SHP77 (cell line): ENCODE results near the gene CPVL.
"Not testable (repeated sequence)": the region's sequence is repeated elsewhere in the genome, so short reads cannot be mapped to it uniquely, and the experiment has no call there.

Source experiments
- DNase-seq, 2 experiments: peaks; one replicate each; lab custom pipeline; 2025; lab: John Stamatoyannopoulos, UW

The CPVL gene

DNA sequence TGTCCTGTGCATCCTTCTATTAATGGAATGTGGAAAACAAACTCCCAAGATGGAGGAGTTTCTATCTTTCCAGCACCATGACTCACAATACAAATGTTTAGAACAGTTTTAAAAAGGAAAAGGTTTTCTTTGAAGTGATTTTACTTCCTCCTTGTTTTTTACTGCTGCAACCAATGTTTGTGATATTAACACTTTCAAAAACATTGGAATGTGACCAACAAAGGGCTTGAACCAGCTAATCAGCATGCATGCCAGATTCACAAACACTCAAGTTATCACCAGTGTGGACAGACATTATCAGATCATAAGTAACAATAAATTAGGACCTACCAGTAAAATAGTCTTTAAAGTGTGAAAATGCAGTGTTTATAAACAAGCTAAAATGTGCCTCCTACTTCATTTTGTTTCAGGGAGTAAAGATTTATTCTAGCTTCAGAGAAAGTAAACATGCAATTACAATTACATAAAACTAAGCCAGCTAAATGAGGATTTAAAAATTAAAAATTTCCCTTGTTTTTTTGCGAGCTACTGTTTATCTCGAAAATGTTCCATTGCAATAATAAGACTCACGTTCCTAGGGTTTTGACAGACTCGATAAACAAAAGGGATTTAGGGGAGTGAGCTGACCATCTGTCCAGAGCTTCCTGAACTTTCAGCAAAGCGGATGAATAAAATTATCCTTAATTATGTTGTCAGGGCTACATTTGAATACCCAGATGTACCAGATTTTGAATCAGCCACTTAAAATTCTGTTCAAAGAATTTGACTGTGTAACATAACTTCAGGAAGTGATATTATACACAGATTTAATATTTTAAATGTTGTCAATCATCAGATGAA lies 29.8 kb downstream of the CPVL start:
- no peak for DNase-seq

DNA sequence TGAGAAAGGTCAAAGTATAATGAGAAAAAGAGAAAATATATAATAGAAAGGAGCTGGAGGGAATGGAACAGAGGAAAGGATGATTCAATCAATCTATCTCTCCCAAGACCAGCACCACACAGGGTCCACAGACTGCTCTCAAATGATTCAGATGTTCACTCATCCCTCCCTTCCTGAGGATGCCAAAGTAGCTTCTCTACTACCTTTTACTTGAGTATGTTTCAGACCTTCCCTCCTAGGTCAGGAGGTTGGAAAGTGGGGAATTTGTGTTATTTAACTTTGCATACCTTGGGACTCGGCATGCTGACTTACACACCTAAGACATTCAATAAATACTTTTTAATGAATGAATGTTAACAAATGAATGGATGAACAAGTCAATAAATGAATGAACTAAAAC lies 30.6 kb downstream of the CPVL start:
- no peak for DNase-seq

DNA sequence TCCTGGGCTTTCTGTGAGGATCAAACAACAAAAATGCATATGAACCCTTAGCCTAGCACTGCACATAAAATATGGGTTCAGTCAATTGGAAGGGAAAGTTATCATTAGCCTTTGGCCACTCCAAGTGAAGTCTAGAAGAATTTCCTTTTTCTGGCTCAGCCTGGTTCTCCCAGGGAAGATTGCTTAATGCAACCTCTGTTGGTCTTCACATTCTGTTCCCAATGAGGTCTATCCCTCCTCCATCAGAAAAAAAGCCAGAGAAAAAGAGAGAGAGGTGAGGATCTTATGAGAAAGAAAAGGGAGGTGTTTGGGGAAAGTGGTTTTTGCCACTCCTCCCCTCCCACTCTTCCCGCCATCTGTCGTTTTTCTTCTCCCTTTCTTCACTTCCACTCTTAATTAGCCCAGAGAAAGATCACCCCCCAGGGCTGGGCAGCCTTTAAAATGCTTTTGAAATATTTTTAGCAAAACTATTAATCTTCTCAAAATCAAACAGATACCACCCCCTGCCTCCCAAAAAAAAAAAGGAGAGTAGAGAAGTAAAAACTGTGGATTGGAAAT lies 31.1 kb downstream of the CPVL start:
- no peak for DNase-seq

DNA sequence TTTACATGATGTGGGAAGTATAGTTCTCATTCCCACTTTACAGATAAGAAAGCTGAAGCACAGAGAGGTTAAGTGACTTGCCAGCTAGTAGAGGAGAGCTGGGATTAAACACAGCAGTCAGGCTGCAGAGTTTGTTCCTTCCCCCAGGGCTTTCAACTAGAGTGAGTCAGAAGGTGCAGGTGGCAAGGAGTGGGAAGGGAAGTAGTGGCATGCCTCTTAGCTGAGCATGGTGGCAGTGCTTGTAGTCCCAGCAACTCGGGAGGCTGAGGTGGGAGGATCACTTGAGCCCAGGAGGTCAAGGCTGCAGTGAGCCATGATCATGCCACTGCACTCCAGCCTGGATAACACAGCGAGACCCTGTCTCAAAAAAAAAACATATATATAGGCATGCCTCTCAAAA lies 32.1 kb downstream of the CPVL start:
- not testable (repeated sequence) for DNase-seq

DNA sequence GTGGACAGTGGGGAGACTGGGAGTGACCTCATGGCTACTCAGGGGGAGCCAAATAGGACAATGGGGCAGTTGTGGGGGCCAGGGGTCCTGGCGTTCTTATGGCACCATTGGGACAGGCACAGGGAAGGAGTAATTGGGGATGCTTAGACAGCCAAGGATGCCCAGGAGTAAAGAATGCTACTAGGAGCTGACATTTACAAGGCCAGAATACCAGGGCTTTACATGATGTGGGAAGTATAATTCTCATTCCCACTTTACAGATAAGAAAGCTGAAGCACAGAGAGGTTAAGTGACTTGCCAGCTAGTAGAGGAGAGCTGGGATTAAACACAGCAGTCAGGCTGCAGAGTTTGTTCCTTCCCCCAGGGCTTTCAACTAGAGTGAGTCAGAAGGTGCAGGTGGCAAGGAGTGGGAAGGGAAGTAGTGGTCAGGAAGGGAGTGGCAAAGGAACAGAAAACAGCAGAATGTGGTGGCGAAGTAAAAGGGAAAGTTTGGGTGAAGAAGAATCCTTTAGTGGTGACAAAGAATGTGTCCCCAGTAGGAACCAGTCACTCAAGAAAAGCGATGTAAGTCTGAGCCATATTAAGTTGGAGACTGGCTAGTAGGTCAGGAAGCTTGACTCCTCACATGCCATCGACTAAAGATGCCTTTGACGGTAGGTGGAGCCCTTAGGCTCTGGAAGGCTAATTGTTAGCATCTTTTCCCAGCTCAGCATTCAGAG lies 32.8 kb downstream of the CPVL start:
- peak; percentile 5 to 32 for DNase-seq

DNA sequence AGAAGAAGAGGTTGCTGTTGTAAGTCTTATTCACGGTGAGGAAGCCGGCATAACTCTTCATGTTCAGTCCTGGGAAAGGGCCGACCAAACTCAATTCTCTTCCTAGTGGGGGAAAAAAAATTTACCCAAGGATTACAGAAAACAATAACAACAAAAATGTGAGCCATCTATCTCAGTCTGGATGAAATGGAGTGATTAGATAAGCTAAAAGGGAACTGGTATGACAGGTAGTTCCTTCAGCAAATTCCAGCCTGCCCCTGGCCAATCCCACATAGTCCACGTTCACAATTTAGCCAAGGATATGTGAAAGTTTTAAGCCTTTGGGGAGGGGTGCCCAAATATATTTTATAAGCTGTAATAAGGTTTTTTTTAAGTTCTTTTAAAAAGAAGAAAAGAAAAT lies 33.6 kb downstream of the CPVL start:
- DNase-seq = no peak

DNA sequence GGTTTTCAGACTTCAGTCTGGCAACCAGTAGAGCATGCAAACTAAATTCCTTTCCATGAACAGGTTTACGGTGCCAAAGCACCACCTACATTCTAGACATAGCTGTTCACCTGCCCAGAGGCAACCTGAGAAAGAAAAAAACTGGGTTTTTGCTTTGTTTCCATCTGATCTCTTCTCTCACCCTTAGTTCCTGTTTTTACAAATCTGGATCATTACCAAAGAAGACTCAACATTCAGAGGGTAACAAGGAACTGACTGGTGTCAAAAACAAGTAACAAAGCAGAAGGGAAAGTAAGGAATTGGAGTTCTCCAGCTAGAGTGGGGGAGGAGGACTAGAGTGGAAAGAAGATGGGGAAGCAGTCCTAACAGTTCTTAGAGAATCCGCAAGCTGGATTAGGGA lies 36.4 kb downstream of the CPVL start:
- no peak for DNase-seq

DNA sequence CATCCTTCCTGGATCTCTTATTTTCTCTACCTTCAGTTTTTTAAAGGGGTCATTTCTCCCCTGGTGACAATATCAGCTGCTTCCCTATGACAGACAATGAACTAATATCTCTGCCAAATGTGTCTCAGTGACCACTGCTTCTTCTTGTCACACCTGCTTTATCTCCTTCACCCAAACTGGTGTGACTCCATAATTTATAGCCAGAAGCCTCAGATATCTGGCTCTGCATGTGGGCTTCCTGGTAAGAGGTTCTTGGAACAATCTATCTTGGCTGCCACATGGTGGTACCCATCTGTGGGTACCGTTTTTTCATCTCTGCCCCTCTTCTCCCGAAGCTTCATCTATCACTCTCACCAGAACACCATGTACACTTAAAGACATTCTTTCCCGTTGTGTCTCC lies 37.0 kb downstream of the CPVL start:
- DNase-seq = no peak

DNA sequence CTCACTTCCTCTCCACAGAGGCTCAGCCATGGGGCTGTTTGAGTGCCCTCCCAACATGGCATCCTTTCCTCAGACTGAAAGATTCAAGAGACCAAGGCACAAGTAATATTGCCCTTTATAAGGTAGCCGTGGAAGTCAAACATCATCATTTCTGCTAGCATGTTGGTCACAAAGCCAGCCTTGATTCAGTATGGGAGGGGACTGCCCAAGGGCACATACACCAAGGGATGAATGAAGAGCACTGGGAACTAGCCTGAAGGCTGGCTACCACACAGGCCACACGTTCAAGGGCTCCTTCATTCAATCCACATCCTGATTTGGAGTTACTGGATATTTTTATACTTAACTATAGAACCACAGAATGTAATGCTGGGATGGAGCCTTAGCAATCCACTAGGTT lies 39.3 kb downstream of the CPVL start:
- DNase-seq = no peak

DNA sequence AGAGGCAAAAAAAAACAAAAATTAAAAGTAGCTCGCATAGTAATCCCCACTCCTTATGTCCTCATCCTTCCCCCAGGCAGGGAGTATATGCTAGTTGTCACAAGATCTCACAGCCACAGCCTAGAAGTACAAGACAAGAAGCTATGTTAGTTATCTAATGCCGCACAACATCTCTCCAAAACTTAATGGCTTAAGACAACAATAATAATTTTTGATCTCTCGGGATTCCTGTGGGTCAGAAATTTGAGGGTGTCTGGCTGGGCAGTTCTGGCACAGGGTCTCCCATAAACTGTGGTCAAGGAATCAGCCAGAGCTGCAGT lies 39.7 kb downstream of the CPVL start:
- no peak for DNase-seq

DNA sequence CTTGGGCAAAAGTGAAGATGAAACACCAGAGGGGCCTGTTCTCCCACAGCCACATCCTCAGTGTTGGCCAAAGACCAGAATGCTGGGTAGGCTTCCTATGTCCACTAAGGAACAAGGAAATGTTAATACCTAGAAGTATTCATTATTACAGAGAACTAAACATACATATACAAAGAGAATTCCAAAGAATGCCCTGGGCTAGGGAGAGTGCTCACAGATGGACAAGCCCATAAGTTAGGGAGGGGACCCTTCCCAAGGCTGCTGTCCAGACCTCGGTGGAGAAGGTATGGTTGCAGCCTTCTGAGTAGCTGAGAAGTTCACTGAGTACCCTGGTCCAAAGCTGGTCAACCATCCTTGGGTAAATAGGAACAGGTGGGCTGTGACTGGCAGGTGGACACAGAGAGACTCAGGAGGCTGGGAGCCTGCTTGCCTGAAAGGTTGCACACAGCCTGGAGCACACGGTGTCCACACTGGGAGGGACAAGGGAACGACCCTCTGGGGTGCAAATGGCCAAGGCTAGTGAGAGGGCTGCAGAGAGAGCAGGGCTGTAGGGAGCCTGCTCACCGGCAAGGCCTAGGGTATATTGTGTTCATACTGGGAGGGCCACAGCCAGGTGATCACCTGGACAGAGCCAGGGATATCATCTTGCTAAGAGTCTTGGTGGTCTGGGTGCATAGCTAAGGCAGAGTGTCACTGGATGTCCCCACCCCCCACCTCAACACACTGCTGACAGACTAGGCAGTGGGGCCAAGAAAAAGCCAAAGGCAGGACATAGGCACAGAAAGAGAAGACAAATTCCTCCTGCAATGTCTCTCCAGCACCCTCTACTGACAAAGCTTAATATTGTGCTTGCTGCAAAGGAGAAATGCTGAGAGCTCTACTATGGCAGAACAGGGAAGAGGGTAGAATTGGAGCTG lies 40.3 kb downstream of the CPVL start:
- peak; percentile 71 to 75 for DNase-seq

DNA sequence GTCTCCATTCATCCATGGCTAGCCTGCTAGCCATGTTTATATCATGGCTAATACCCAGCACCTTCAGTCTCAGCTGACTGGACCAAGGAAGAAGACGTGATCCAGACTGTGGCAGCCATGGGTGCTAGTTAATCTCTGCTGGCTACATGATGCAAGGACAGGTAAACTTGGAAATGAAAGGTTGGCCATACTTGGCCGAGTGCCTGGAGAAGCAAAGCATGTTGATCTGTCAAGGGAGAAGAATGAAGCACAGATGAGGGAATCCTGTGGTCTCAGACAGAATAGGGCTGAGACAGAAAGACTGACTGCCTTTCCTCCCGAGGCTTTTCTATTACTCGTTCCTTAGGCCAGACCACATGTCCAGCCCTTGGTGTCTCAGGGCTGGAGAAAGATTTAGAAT lies 41.1 kb downstream of the CPVL start:
- no peak for DNase-seq

DNA sequence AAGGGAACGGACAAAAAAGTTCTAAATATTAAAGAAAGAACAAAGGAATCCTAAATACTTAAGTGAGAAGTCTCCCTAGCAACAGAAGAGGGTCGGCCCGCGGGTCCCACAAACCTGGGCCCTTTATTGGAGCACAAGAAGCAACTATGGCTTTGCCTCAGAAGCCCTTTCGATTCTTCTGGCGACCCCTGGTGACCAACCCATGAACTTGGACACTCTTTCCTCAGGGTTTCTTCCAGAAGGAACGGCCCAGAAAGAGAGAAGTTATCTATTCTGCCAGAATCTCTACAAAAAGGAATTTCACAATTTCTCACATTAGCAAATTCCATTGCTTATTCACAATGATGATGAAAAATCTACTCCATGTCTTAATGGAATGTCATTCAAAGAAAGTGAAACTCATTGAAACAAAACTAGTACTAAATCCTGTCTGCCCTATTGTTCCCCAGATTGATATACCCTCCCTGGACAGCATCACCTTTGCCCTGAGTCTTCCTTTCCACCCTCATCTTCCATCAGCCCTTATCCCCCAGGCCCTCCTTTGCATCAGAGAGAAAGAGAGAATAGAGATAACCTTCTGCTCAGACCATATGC lies 43.7 kb downstream of the CPVL start:
- DNase-seq = peak; percentile 31 to 56

DNA sequence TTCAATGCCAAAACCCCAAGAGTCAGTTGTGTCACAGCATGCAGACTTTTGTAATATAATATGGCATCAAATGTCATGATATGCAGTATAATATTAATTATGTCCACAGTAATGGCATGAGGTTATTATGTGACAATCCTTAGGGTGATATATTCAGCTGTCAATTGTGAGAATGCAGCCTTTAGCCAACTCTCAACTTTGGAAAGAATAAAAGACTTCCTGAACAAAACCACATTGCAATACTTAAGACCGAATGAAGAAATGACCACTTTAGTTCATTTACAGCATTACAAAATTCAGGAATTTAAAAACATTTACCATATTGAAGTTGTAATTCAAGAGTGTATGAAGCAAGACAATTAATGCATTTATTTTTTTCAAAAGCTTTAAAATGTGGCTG lies 45.4 kb downstream of the CPVL start:
- DNase-seq = no peak

DNA sequence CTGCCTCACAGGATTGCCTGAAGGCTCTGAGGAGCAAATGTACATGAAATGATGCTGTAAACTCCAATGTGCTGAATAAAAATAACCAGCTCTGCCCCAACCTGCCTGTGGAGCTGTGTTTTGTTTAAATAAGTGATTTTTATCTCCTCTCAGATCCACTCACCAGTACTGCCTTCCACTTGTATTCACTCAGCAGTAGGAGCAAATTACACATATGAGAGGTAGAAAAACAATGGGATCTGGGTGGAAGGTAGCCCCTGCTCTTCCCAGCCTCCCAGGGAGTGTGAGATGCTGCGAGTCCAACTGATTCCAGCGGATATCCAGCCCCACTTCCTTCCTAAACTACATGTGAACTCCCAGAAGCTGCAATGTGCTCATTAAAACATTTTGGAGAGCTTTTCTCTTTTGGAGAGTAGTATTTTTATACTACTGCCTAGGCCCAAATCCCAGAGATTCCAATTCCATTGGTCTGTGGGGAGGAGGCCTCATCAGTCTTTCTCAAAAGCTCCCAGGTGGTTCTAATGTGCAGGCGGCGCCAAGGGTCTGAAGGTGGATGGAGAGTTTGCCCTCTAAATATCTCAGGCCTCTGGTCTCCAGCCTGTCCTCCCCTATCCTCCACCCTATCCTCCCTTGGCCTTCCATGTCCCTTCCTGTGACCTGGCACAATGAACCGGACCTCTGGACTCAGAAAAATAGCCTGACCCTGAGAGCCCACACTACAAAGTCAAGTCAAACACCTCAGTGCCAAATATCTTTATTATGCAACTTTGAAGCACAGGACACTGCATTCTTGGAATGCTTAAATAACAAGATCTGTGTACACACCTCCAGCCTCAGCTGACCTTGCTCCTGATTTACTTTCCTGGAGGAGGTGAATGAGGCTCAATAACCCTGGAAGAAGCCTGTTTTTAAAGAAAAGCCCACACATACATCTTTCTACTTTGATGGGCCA lies 46.2 kb downstream of the CPVL start:
- no peak for DNase-seq

DNA sequence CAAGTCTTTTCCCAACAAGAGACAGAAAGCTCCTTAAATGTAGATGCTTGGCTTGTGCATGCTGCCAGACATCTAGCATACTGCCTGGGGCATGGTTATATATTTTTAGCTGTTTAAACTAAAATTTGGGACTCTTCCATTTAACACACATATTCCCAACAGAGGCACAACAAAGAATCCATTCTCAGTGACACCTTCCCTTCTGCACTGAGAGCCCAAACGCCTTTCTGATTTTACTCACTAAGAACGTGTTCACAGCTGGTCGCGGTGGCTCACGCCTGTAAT lies 49.9 kb downstream of the CPVL start:
- no peak for DNase-seq

DNA sequence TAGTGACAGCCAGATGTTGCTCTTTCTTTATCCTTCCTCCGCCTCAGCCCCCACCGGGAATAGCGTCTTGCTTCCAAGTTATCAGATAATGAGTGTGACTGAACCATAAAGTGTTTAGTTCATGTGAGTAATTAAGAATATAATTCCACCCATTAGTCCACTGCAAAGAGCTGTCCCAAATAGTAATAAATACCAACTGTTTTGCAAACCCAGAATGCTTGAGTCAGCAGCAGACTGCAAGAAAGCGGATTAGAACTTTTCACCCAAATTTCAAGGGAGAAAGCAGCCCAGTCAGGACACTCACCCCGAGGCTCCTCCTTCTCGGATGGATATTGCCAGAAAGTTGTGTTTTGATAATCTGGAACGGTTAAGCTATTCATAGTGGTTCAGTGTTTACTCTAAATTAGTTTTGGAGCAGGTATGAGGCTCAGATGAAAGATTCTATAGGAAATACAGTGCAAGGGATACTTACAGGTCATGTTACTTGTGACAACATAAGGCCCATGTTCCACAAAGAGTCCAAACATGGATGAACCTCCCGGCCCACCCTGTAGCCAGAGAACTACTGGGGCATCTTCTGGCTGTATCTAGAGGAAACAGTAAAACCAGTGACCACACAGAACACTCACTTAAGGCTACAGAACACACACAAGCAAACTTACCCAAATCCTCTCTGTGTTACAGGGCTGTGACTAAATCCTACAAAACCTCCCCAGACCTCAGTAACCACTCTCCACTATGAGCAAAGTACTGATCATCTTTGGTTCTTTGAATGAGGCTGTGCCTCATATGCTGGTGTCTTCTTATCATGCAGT lies 50.5 kb downstream of the CPVL start:
- DNase-seq = no peak

DNA sequence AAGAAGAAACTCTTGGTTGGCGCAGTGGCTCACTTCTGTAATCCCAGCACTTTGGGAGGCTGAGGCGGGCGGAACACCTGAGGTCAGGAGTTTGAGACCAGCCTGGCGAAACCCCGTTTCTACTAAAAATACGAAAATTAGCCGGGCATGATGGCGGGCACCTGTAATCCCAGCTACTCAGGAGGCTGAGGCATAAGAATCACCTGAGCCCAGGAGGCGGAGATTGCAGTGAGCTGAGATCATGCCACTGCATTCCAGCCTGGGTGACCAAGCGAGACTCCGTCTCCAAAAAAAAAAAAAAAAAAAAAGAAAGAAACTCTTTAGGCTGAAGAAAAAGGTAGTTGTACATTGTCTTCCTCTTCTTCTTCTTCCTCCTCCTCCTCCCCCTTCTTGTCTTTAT lies 53.2 kb downstream of the CPVL start:
- not testable (repeated sequence) for DNase-seq

DNA sequence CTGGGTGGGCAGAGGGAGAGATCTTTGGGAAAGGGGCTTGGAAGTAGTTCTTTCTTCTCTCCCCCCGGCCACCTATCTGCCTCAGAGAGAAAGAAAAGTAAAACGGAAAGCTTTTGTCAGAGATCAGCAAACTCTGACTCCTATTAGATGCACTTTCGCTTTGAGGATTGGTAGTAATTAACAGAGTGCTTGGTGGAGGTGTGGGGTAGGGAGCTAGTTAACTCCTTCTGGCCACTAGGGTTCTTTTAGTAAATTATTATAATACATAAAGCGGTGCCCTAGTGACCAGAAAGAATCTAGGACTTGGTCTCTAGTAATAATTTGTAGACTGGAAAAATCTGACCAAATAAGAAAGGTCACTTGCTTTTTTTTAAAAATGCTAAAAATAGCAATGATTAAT lies 54.6 kb downstream of the CPVL start:
- DNase-seq = no peak
